ENCODE measurements around the gene TEAD1.

DNA sequence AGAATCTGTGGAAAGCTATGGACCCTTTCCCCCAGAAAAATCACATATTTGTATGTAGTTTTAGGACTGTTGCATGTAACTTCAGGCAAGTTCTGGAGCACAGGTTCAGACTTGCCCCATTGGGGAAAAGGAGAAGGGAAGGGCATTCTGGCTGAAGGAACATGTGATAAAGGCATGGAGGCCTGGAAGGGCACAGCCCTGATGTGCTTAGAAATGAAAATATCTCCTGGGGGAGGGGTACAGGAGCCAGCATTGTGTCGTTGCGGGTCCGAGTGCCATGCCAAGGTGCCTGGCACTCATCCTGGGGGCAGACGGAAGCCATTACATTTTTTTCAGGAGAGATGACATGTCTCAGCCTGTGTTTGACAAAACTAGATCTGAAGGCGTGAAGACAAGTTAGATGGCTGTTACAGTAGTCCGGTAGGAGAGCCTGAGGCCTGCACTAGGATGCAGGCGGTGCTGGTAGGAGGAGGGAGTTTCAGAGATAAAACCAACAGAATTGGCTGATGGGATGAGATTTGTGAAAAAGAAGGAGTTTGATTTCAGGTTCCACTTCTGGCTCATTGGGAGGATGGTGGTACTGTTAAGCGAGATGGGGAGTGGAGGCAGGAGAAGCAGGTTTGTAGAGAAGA, 96.9 kb downstream of the TEAD1 start:
- TF ChIP-seq CTCF (IDR thresholded peaks at IDR 0.05) (no peak), POLR2A (IDR thresholded peaks at IDR 0.05) (no peak), POLR2AphosphoS5 (IDR thresholded peaks at IDR 0.05) (no peak)
